K562 (cell line): ENCODE data around the gene C11orf65. TPM values are rescaled to one million over a fixed set of nuclear protein-coding genes. Genes with fewer than 3 reads are reported as not detected.

Source experiments
- HDAC1 ChIP-seq, 2 experiments: fragments of 450-650 bp; IDR thresholded peaks; 2 replicates each; pipeline ENCODE4 v1.6.1; 2016 to 2017; ENCODE audit warnings: inconsistent platforms in 1 of 2, mild to moderate bottlenecking in 1 of 2, moderate library complexity in 1 of 2
- L3MBTL2 ChIP-seq: fragments of 450-650 bp; IDR thresholded peaks from 2 replicates; pipeline ENCODE4 v1.6.1; 2016; ENCODE audit warnings: mild to moderate bottlenecking, moderate library complexity
- MECOM ChIP-seq: fragments of 250-450 bp; sonication (Bioruptor Pico); IDR thresholded peaks from 2 replicates; pipeline ENCODE4 v1.8.0; 2022; ENCODE audit warnings: inconsistent platforms
- NCOA1 ChIP-seq: fragments of 450-650 bp; IDR thresholded peaks from 2 replicates; pipeline ENCODE4 v1.6.1; 2016; ENCODE audit warnings: low read depth
- NR0B1 ChIP-seq: fragments of 450-650 bp; IDR thresholded peaks from one replicate; pipeline ENCODE4 v1.6.1; 2018; ENCODE audit warnings: mild to moderate bottlenecking, moderate library complexity; ENCODE audit not compliant: partially characterized antibody
- PCBP2 ChIP-seq: fragments of 200-400 bp; formaldehyde crosslinking; IDR thresholded peaks from 2 replicates; pipeline ENCODE4 v1.6.1; 2018; ENCODE audit warnings: low read length, low read depth, mild to moderate bottlenecking, moderate library complexity; ENCODE audit not compliant: poor library complexity, severe bottlenecking
- POLR2AphosphoS5 ChIP-seq: IDR thresholded peaks from 2 replicates; pipeline ENCODE4 v1.6.1; 2011; ENCODE audit warnings: mild to moderate bottlenecking, low read depth, low read length, moderate library complexity; ENCODE audit not compliant: control insufficient read depth, insufficient read depth
- RREB1 ChIP-seq: fragments of 250-450 bp; sonication (Bioruptor Pico); IDR thresholded peaks from 2 replicates; pipeline ENCODE4 v1.4.0; 2020
- ZBTB40 ChIP-seq, 2 experiments: fragments of 450-650 bp in 1 of 2; sonication (generic) in 1 of 2; formaldehyde crosslinking in 1 of 2; IDR thresholded peaks; 2 replicates each; pipeline versions ENCODE4 v1.7.1 to v1.9.0; 2016 to 2022; ENCODE audit warnings: inconsistent platforms in 1 of 2, mild to moderate bottlenecking in 1 of 2, missing genetic modification reagents in 1 of 2
- ZNF695 ChIP-seq: fragments of 450-650 bp; formaldehyde crosslinking; IDR thresholded peaks from 2 replicates; pipeline ENCODE4 v1.4.0; 2020; ENCODE audit warnings: mild to moderate bottlenecking, moderate library complexity
- polyA plus RNA-seq, 8 experiments: library from polyadenylated mRNA; depleted of rRNA in 4 of 8; stranded (reverse) in 5 of 8; unstranded in 3 of 8; fragments of >200 nt; fragmentation: Nextera tagmentation in 2 of 8; fragmentation: Illumina TruSeq in 1 of 8; extraction: Ambion mirVana in 2 of 8; extraction: Trizol in 1 of 8; gene quantifications; 2 replicates each; pipeline versions ENCODE4 v1.2.1 to v1.2.3, GENCODE V29; 2011 to 2014; ENCODE audit warnings: inconsistent platforms in 1 of 8, missing spikeins in 1 of 8
- total RNA-seq, 7 experiments: library from RNA; depleted of rRNA in 6 of 7; stranded (reverse); fragments of >200 nt in 6 of 7; fragmentation: Illumina TruSeq in 2 of 7; extraction: Trizol in 2 of 7; gene quantifications; 2 replicates each; pipeline versions ENCODE4 v1.2.1 to v1.2.3, GENCODE V29; 2011 to 2021; ENCODE audit warnings: low replicate concordance in 1 of 7

Gene C11orf65
- total and polyA plus RNA-seq, 9 of the 15 experiments (the other 6 are each of a cell fraction or from before 2014, with no cell fraction given), result 1.0 to 2.1 (median 1.2) TPM

GRCh38 chr11:108467091-108467823 is at the start of gene C11orf65 (continued):
- TF ChIP-seq RREB1 (CRISPR knock-in tag) (no peak), ZNF695 (no peak), L3MBTL2 (peak; percentile 49), NR0B1 (no peak), POLR2AphosphoS5 (peak; percentile 97), MECOM (CRISPR knock-in tag) (no peak), PCBP2 (no peak), NCOA1 (no peak; the same call in 1 of the 2 replicates), ZBTB40 (IDR thresholded peaks at IDR 0.05) (peak; percentile 90), ZBTB40 (CRISPR knock-in tag; IDR thresholded peaks at IDR 0.05) (0 out of 2 replicates have a peak, but pooled peaks have one; percentile 45), HDAC1 (IDR thresholded peaks at IDR 0.05) (peak in 1 of 2 experiments; percentile 77; a peak in 2 of 4 replicates)
